ENCODE measurements around the gene HEATR3.

Gene HEATR3

GRCh38 chr16:50038756-50039529 is 26.8 kb upstream of the HEATR3 start:
- TF ChIP-seq, protein P1, sequence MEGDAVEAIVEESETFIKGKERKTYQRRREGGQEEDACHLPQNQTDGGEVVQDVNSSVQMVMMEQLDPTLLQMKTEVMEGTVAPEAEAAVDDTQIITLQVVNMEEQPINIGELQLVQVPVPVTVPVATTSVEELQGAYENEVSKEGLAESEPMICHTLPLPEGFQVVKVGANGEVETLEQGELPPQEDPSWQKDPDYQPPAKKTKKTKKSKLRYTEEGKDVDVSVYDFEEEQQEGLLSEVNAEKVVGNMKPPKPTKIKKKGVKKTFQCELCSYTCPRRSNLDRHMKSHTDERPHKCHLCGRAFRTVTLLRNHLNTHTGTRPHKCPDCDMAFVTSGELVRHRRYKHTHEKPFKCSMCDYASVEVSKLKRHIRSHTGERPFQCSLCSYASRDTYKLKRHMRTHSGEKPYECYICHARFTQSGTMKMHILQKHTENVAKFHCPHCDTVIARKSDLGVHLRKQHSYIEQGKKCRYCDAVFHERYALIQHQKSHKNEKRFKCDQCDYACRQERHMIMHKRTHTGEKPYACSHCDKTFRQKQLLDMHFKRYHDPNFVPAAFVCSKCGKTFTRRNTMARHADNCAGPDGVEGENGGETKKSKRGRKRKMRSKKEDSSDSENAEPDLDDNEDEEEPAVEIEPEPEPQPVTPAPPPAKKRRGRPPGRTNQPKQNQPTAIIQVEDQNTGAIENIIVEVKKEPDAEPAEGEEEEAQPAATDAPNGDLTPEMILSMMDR (IDR thresholded peaks at IDR 0.05; ENCODE audit: low read depth, low read length), result no peak
- no peak for DNase-seq (ENCODE audit: low read depth, low spot score)
- H3K4me3 ChIP-seq (ENCODE audit: low read depth, low read length), result no peak overlapping the region
- in situ Hi-C loops (cut with HindIII; ENCODE audit: low sequenced_read_pairs), result no loop called here

DNA sequence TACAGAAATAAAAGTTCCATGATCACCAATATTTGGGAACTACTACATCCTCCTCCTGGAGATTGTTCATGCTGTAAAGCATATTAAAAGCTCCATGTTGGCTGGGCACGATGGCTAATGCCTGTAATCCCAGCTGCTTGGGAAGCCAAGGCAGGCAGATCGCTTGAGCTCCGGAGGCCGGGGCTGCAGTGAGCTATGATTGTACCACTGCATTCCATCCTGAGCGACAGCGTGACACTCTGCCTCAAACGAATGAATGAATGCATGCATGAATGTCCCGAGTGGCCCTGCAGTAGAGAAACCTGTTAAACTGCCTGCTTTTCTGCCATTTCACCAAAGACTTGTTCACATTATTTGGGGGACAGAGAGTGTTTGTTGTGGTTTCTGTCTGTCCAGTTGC is 25.8 kb upstream of the HEATR3 start:
- TF ChIP-seq, protein P1 (IDR thresholded peaks at IDR 0.05; ENCODE audit: low read depth, low read length), result no peak
- no peak for DNase-seq (ENCODE audit: low read depth, low spot score)
- in situ Hi-C loops (cut with HindIII; ENCODE audit: low sequenced_read_pairs), result no loop called here
- H3K4me3 ChIP-seq (ENCODE audit: low read depth, low read length), result no peak overlapping the region

DNA sequence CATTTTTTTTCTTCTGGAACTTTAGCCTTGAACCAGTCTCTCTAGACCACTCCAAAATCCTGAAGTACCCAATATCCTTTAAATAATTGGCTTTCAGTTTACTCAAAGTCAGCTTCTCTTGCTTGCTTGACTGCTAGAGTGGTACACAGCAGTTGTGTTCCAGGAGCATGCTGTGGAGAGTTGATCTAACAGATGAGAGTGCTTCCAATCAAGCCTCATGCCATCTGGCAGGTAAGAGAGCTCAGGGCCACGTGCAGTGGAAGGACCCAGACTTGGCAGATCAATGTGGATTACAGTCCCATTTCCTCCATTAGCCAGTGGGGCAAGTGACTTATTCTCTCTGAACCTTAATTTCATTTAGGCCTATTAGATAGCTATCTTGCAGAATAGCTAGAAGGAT is 25.1 kb upstream of the HEATR3 start:
- TF ChIP-seq, protein P1 (IDR thresholded peaks at IDR 0.05; ENCODE audit: low read depth, low read length), result no peak
- no peak overlapping the region for H3K4me3 ChIP-seq (ENCODE audit: low read depth, low read length)
- DNase-seq (ENCODE audit: low read depth, low spot score), result no peak
- in situ Hi-C loops (cut with HindIII; ENCODE audit: low sequenced_read_pairs), result no loop called here

- no peak for DNase-seq (ENCODE audit: low read depth, low spot score)
- in situ Hi-C loops (cut with HindIII; ENCODE audit: low sequenced_read_pairs), result no loop called here
- no peak overlapping the region for H3K4me3 ChIP-seq (ENCODE audit: low read depth, low read length)
- TF ChIP-seq, protein P1 (IDR thresholded peaks at IDR 0.05; ENCODE audit: low read depth, low read length), result no peak
These were observed 22.4 kb upstream of the HEATR3 start for GRCh38 chr16:50043358-50043757.

- no peak for DNase-seq (ENCODE audit: low read depth, low spot score)
- no peak overlapping the region for H3K4me3 ChIP-seq (ENCODE audit: low read depth, low read length)
- in situ Hi-C loops (cut with HindIII; ENCODE audit: low sequenced_read_pairs), result no loop called here
- TF ChIP-seq, protein P1 (IDR thresholded peaks at IDR 0.05; ENCODE audit: low read depth, low read length), result no peak
These were observed 20.4 kb upstream of the HEATR3 start for GRCh38 chr16:50045412-50045811.

DNA sequence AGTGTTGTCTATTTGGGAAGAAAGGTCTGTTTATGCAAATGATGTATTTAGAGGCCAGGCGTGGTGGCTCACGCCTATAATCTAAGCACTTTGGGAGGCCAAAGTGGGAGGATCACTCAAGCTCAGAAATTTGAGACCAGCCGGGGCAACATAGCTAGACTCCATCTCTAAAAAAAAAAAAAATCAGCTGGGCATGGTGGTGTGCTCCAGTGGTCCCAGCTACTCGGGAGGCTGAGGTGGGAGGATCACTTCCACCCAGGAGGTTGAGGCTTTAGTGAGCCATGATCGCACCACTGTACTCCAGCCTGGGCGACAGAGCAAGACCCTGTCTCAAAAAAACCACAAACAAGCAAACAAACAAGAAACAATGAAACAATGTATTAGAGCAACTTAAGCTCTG is 18.9 kb upstream of the HEATR3 start:
- DNase-seq (ENCODE audit: low read depth, low spot score), result no peak
- no peak overlapping the region for H3K4me3 ChIP-seq (ENCODE audit: low read depth, low read length)
- TF ChIP-seq, protein P1 (IDR thresholded peaks at IDR 0.05; ENCODE audit: low read depth, low read length), result no peak
- in situ Hi-C loops (cut with HindIII; ENCODE audit: low sequenced_read_pairs), result no loop called here
